GM12864 (cell line): ENCODE measurements around the gene GAP43.

Experiments
- DNase-seq: peaks from one replicate; pipeline ENCODE4 v3.0.0-alpha.2; 2011; ENCODE audit warnings: low read depth
- H3K4me3 ChIP-seq: 2 replicates; pipeline ENCODE4 v1.5.1; 2011; ENCODE audit warnings: mild to moderate bottlenecking, low read depth, low read length, control low read depth
- TF ChIP-seq, protein P1 (sequence below): IDR thresholded peaks from 2 replicates; pipeline ENCODE4 v1.5.1; 2011; ENCODE audit warnings: low read depth, mild to moderate bottlenecking, moderate library complexity, low read length, control low read depth, inconsistent platforms; ENCODE audit errors: missing control alignments

The GAP43 gene

DNA sequence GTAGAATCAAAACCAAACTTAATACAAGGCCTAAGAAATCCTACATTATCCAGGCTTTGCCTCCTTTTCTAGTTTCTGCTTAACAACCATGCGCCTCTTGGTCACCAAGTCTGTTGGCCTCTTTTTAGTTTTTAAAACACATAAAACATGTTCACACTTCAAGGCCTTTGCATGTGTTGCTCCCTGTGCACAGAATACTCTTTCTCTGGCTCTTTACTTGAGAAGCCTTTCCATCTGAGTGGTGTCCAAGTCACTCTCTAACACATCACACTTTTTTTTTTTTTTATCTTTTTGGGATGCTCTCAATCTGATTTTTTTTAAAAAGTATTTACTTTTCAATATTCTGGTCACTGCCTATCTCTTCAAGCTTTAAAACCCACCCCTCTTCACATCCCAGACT is 14.9 kb downstream of the GAP43 start:
- H3K4me3 ChIP-seq = no peak overlapping the region
- TF ChIP-seq, protein P1, sequence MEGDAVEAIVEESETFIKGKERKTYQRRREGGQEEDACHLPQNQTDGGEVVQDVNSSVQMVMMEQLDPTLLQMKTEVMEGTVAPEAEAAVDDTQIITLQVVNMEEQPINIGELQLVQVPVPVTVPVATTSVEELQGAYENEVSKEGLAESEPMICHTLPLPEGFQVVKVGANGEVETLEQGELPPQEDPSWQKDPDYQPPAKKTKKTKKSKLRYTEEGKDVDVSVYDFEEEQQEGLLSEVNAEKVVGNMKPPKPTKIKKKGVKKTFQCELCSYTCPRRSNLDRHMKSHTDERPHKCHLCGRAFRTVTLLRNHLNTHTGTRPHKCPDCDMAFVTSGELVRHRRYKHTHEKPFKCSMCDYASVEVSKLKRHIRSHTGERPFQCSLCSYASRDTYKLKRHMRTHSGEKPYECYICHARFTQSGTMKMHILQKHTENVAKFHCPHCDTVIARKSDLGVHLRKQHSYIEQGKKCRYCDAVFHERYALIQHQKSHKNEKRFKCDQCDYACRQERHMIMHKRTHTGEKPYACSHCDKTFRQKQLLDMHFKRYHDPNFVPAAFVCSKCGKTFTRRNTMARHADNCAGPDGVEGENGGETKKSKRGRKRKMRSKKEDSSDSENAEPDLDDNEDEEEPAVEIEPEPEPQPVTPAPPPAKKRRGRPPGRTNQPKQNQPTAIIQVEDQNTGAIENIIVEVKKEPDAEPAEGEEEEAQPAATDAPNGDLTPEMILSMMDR = no peak
- DNase-seq = no peak

DNA sequence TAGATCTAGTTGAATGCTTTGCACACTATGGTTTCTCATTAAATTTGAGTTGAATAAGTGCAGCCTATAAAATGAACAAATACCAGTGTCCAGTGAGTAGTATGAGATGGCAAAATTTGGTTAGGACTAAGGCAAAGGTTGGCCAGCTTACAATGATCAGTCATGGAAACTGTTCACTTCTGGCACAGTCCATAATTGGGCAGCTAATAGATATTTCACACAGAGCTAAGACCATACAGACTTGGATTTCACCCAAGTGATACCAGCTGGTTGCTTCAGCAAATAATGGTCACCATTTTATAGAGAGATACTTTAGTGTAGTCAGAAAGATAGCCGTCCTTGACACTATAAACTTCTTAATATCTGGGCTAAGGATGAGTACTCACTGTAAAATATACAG is 15.7 kb downstream of the GAP43 start:
- TF ChIP-seq, protein P1 = no peak
- no peak overlapping the region for H3K4me3 ChIP-seq
- DNase-seq = no peak

GRCh38 chr3:115644391-115644790 is 21.1 kb downstream of the GAP43 start:
- no peak for DNase-seq
- H3K4me3 ChIP-seq = no peak overlapping the region
- TF ChIP-seq, protein P1 = no peak

DNA sequence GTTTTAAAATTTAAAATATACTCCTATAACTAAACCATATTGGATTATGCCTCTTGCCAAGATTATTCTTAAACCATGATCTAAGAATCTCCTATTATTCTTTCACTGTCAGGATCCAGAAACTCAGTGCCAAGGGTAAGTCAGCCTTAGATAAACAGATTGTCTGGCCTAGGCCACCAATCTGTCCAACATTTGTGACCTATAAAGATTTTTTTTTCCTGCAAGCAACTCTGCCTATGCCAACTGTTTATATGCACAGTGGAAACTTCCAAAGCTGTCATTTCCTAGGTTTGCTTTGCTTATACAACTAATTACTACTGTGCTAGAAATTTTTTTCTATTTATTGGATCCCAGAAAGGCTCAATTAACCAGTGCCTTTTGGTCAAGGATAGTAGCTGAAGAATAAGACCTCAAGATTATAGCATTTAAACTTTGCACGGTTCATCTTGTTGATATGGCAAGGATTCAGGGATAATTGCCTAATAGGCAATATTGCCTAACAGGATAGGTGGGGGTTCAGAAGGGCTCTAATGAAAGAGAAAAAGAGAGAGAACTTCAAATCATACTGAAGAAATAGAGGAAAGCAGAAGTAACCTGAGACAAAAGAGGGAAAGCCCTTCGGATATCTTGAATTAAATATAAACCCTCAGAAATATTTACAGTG is 22.8 kb downstream of the GAP43 start:
- TF ChIP-seq, protein P1 = no peak
- DNase-seq = no peak
- no peak overlapping the region for H3K4me3 ChIP-seq

DNA sequence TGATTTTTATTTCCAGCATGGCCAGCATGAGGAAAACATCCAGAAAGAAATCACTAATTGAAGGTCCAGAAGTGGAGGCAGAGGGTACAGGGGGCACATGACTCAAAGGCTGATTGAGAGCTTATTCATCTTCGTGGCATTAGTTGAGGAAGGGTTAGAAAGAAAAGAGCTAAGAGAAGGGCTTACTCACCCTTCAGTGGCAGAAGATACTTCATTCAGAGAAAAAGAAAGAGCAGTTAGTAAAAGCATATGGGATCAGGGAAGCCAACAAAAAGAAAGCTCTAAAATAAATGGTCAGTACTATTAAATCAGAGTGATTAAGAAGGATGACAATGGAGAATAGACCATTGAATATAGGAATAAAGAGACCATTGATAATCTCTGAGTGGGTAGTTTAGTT is 25.2 kb downstream of the GAP43 start:
- TF ChIP-seq, protein P1 = no peak
- no peak overlapping the region for H3K4me3 ChIP-seq
- no peak for DNase-seq

DNA sequence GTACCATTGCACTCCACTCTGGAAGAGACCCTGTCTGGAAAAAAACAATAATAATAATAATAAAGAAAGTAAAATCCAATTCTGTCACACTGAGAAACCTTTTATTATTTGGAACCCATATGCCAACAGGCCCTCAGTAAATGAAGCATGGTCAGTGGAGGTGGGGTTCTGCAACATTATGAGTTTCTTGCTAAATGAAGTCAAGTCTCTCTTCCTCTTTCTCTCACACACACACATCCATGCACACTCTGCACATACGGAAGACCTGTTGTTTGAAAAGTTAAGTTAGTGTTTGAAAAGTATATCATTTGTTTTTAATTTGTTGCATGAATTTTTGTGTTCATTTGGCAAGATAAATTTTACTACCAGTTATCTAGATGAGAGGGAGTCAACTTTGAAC is 27.8 kb downstream of the GAP43 start:
- no peak overlapping the region for H3K4me3 ChIP-seq
- DNase-seq = no peak
- TF ChIP-seq, protein P1 = no peak

GRCh38 chr3:115651599-115651998 is 28.3 kb downstream of the GAP43 start:
- no peak overlapping the region for H3K4me3 ChIP-seq
- TF ChIP-seq, protein P1 = no peak
- DNase-seq = no peak
